Brain microvascular endothelial cell (primary cell): Measurements from ENCODE around the gene OXTR.

Experiments used
- DNase-seq: peaks from one replicate; pipeline ENCODE4 v3.0.0-alpha.2; 2020
- H3K27ac ChIP-seq: fragments of 250-450 bp; sonication (Bioruptor Pico); 2 replicates; pipeline ENCODE4 v1.5.1; 2020; ENCODE audit warnings: mild to moderate bottlenecking, moderate library complexity
- H3K27me3 ChIP-seq: fragments of 250-450 bp; sonication (Bioruptor Pico); replicated peaks from 2 replicates; pipeline ENCODE4 v1.5.1; 2020; ENCODE audit warnings: mild to moderate bottlenecking
- H3K36me3 ChIP-seq: fragments of 250-450 bp; sonication (Bioruptor Pico); replicated peaks from 2 replicates; pipeline ENCODE4 v1.5.1; 2020; ENCODE audit warnings: mild to moderate bottlenecking
- H3K4me3 ChIP-seq: 2 replicates; pipeline ENCODE4 v1.5.1; 2011; ENCODE audit warnings: low read depth, mild to moderate bottlenecking, control low read depth, low read length, moderate library complexity
- in situ Hi-C: cut with HindIII; loops from 2 replicates; pipeline ENCODE4 v1.10.0; 2017; ENCODE audit warnings: low sequenced_read_pairs, low pct_ligation_motif_present
- TF ChIP-seq, protein P1 (sequence below): IDR thresholded peaks from 2 replicates; pipeline ENCODE4 v1.5.1; 2011; ENCODE audit warnings: low read depth, mild to moderate bottlenecking, moderate library complexity, low read length, control low read depth, inconsistent platforms; ENCODE audit errors: missing control alignments

OXTR gene

DNA sequence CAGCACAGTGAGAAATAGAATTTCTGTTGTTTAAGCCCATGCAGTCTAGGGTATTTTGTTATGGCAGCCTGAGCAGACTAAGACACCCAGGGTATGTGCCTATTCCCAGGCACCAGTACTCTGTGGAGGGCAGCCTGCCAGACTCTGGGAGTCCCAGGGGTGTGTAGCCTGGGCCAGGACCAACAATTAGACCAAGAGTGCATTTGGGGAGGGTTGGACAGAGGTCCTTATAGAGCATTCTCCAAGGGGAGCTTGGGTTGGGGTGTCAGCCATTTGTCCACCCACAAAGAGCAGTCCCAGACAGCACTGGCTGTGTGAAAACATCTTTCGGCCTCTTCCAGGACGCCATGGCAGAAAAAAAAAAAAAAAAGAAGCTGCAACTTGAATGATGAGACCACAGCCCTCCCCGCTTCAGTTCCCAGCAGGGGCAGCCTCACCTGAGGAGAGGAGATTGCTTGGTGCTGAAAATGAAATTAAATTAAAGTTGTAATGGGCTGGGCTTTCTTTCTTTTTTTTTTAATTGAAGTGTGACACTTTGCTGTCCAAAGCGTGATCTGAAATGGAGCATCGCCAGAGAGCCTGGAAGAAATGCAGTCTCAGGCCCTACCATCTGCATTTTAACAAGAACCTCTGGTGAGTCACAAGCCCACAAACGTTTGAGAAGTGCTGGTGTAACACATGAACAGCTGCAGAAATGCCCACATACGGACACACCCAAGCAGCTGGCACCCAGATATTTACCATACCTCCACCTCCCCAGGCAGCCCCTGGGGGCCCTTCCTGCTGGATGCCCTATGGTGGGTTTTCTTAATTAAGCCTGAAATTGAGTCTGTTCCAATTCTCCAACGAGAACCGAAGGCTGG, 57.1 kb downstream of the OXTR start:
- H3K36me3 ChIP-seq = no peaks in the 10 kb centered on the region
- TF ChIP-seq, protein P1, sequence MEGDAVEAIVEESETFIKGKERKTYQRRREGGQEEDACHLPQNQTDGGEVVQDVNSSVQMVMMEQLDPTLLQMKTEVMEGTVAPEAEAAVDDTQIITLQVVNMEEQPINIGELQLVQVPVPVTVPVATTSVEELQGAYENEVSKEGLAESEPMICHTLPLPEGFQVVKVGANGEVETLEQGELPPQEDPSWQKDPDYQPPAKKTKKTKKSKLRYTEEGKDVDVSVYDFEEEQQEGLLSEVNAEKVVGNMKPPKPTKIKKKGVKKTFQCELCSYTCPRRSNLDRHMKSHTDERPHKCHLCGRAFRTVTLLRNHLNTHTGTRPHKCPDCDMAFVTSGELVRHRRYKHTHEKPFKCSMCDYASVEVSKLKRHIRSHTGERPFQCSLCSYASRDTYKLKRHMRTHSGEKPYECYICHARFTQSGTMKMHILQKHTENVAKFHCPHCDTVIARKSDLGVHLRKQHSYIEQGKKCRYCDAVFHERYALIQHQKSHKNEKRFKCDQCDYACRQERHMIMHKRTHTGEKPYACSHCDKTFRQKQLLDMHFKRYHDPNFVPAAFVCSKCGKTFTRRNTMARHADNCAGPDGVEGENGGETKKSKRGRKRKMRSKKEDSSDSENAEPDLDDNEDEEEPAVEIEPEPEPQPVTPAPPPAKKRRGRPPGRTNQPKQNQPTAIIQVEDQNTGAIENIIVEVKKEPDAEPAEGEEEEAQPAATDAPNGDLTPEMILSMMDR = no peak
- in situ Hi-C loops = no loop called here
- no peak overlapping the region for H3K27ac ChIP-seq
- H3K27me3 ChIP-seq = no peaks in the 10 kb centered on the region
- no peak overlapping the region for H3K4me3 ChIP-seq
- no peak for DNase-seq

DNA sequence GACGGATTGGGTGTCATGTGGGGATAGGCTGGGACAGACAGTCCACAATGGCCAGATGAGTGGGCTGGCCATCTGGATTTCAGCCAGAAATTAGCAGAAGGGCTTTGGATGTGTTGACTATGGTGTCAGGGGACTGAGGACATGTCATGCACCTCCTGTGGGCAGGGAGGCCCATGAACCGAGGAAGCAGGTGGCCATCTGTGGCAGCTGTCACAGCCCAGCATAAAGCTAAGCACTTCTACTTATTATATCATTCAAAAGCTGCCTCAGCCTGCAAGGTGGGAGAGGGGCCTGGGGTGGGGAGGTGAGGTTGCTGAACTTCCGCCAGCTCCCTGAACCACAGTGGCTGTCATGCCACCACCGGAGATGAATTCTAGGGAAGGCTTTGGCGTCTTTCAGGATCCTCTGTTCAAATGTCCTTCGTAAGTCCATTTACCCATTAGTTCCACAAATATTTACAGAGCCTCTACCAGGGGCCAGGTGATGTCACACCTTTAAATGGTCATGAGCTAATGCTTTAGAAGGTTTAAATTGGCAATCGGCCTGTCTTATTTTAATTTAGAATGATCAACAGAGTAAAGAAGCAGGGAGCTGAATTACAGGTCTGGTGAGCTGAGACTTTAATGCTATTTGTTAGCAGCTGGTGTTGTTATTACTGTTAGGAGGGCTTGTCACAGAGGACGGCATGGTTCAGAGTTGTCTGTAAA, 59.5 kb downstream of the OXTR start:
- in situ Hi-C loops = no loop called here
- Histone ChIP-seq H3K4me3 (no peak overlapping the region), H3K27me3 (no peaks in the 10 kb centered on the region), H3K27ac (no peak overlapping the region), H3K36me3 (no peaks in the 10 kb centered on the region)
- TF ChIP-seq, protein P1 = no peak
- no peak for DNase-seq

DNA sequence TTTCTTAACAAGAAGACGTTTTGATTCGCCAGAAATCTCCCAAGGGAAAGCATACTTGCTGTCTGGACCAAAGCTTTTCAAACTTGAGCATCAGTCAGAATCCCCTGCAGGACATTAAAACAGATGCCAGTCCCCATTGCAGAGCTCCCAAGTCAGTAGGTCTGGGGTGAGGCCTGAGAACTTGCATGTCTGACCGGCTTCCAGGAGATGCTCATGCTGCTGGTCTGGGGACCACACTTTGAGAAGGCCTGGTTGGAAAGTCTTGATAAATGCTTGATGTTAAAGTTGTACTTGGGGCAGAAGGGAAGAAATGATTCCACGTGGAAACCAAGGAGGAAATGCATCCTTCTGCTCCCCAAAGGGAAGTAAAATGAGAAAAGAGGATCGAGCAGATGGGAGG, 60.1 kb downstream of the OXTR start:
- no peaks in the 10 kb centered on the region for H3K36me3 ChIP-seq
- no peak overlapping the region for H3K4me3 ChIP-seq
- H3K27ac ChIP-seq = no peak overlapping the region
- no peak for DNase-seq
- in situ Hi-C loops = no loop called here
- TF ChIP-seq, protein P1 = no peak
- no peaks in the 10 kb centered on the region for H3K27me3 ChIP-seq

DNA sequence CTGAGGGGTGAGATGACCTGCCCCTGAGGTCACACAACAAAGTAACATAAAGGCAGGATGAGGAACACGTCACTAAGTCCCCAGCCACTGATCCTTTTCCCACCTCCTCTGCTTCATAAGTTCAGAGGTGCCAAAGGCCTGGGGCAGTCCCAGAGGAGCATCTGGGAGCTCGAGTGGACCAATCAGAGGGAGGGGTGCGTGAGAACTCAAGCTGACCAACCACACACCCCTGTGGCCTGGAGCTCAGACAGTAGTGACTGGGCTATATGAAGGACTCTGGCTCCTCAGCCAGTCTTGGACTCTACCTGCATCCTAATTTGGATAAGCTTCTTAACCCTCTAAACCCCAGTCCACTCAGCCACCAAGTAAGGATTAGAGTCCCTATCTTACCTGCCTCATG, 63.8 kb downstream of the OXTR start:
- no peaks in the 10 kb centered on the region for H3K36me3 ChIP-seq
- no peak overlapping the region for H3K27ac ChIP-seq
- TF ChIP-seq, protein P1 = no peak
- no peak for DNase-seq
- no peaks in the 10 kb centered on the region for H3K27me3 ChIP-seq
- no peak overlapping the region for H3K4me3 ChIP-seq
- in situ Hi-C loops = no loop called here

DNA sequence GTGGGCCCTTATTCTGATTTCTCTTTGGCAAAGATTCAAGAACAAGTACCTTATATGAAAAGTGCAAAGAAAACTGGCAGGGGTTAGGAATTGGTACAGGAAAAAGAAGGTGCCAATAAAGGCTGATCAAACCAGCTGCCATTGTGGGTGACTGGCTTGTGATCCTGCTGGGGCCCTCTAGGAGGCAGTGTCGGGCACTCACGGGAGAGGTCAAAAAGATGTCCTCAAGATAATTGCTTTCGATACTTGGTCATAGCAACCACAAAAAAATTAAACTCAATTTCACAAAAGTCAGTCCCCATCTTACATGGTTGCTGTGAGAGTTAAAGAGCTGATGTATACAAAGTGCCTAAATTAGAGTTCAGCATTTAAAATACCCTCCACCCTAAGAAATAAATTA, 66.9 kb downstream of the OXTR start:
- TF ChIP-seq, protein P1 = peak; percentile 58
- in situ Hi-C loops = no loop called here
- no peak overlapping the region for H3K27ac ChIP-seq
- no peaks in the 10 kb centered on the region for H3K27me3 ChIP-seq
- no peak for DNase-seq
- H3K36me3 ChIP-seq = no peaks in the 10 kb centered on the region
- no peak overlapping the region for H3K4me3 ChIP-seq
